Measurements from ENCODE around the gene TNN. TPM values are rescaled to one million over a fixed set of nuclear protein-coding genes. Genes with fewer than 3 reads are reported as not detected.

TNN gene
- total and polyA plus RNA-seq, 10 of the 15 experiments (the other 5 are each of a cell fraction or from before 2014, with no cell fraction given), result 0.05 to 0.17 (median 0.11) TPM

DNA sequence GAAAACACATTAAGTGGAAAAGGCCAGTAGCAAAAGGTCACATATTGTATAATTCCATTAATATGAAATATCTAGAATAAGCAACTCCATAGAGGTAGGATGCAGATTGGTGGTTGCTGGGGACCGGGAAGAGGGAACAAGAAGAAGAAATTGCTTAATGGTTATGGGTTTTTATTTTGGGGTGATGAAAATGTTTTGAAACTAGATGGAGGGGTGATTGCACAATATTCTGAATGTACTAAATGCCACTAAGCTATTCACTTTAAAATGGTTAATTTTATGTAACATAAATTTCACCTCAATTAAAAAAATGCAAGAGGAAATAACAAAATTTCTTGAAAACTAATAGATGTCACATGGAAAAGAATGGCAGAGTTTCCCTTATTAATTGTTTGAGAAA lies 118.3 kb downstream of the TNN start (continued):
- TF ChIP-seq, protein P1, sequence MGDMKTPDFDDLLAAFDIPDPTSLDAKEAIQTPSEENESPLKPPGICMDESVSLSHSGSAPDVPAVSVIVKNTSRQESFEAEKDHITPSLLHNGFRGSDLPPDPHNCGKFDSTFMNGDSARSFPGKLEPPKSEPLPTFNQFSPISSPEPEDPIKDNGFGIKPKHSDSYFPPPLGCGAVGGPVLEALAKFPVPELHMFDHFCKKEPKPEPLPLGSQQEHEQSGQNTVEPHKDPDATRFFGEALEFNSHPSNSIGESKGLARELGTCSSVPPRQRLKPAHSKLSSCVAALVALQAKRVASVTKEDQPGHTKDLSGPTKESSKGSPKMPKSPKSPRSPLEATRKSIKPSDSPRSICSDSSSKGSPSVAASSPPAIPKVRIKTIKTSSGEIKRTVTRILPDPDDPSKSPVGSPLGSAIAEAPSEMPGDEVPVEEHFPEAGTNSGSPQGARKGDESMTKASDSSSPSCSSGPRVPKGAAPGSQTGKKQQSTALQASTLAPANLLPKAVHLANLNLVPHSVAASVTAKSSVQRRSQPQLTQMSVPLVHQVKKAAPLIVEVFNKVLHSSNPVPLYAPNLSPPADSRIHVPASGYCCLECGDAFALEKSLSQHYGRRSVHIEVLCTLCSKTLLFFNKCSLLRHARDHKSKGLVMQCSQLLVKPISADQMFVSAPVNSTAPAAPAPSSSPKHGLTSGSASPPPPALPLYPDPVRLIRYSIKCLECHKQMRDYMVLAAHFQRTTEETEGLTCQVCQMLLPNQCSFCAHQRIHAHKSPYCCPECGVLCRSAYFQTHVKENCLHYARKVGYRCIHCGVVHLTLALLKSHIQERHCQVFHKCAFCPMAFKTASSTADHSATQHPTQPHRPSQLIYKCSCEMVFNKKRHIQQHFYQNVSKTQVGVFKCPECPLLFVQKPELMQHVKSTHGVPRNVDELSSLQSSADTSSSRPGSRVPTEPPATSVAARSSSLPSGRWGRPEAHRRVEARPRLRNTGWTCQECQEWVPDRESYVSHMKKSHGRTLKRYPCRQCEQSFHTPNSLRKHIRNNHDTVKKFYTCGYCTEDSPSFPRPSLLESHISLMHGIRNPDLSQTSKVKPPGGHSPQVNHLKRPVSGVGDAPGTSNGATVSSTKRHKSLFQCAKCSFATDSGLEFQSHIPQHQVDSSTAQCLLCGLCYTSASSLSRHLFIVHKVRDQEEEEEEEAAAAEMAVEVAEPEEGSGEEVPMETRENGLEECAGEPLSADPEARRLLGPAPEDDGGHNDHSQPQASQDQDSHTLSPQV (IDR thresholded peaks at IDR 0.05), result no peak

DNA sequence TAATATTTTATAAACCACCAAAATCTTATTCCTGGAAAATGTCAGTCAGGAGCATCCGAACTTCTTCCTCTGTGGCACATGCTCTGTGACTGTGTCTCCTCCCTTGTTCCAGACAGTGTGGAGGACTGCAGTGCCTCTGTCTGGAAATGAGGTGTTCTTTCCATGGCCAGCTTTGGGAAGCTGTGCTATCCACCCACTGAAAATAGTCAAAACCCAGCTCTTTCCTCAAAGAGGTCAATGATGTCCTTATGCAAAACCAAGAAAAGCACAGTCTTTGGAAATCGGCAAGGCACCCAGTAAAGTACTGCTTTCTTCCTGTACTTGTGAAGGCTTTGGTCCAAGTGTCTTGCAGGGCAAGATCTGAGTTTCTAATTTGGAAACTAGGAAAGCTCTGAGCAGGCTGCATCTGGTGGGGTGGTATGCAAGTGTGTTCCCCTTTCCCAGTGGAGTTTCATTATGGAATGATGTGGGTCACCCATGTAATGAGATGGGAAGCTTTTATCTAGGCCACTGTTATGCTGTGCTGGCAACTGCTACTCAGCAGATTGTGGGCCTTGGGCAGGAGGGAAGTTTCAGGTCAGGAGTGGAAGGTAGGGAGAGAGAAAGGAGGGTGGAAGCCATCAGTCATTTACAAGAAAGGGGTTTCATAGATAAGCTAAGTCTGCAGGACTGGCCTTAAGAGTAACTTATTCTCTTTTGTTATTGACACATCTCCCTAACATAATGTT lies 119.0 kb downstream of the TNN start:
- BruUV-seq (replicated peaks), result no TSS peak
- ChIA-PET RAD21 (ENCODE audit: unreplicated experiment) (interaction anchor here (1.0 to 6.2 kb wide), 5 partner anchors 30 to 157 kb away, joined by 3 to 58 read pairs (median 6); no protein-coding TSS in a partner anchor), SMC1A (ENCODE audit: uncharacterized antibody, unreplicated experiment) (interaction anchor here (1.1 to 5.6 kb wide), 12 partner anchors 9 to 132 kb away, joined by 3 to 47 read pairs (median 5); no protein-coding TSS in a partner anchor), POLR2A (interaction anchor here (0.8 to 1.3 kb wide), 4 partner anchors 12 to 18 kb away, joined by 3 read pairs; no protein-coding TSS in a partner anchor), CTCF (interaction anchor here (1.0 to 9.1 kb wide), 7 partner anchors 23 to 184 kb away, joined by 3 to 72 read pairs (median 26); no protein-coding TSS in a partner anchor)
- intact Hi-C loops (cut with micrococcal nuclease; ENCODE audit: unreplicated experiment) (no loop called here), in situ Hi-C loops (cut with MboI) (no loop called here)
- no peak overlapping the region for H2AFZ ChIP-seq (ENCODE audit: control insufficient read depth, low read depth, low read length)
- FAIRE-seq (no peak), ATAC-seq (no peak), DNase-seq (ENCODE audit: low read depth, low spot score) (no peak)
- peaks cover 58% of the 10 kb centered on the region for H3K79me2 ChIP-seq (ENCODE audit: control insufficient read depth, insufficient read depth, low read length)
- H3K27ac ChIP-seq (ENCODE audit: control insufficient read depth, insufficient read depth), result no peak overlapping the region
- no peaks in the 10 kb centered on the region for H4K20me1 ChIP-seq (ENCODE audit: control insufficient read depth, insufficient read depth)
- no peaks in the 10 kb centered on the region for H3K27me3 ChIP-seq (replicated peaks in 1 of 2; ENCODE audit: control insufficient read depth in 2 of 2, insufficient read depth in 2 of 2, low read length in 1 of 2)
- H3K4me3 ChIP-seq, result no peak overlapping the region
- no peaks in the 10 kb centered on the region for H3K9me3 ChIP-seq (replicated peaks; ENCODE audit: control insufficient read depth, insufficient read depth, low read length)
- WGBS (ENCODE audit: insufficient coverage, insufficient replicate concordance, low lambda C conversion rate, missing lambda C conversion rate), result 98% methylated on average over 2 of the region's 2 CpGs
- H3K4me2 ChIP-seq (ENCODE audit: control insufficient read depth, insufficient read depth), result peak overlapping the region; percentile 38; the same call in 1 of the 2 replicates
- H3K4me1 ChIP-seq (ENCODE audit: control insufficient read depth, insufficient read depth, low read length), result peaks cover 31% of the 10 kb centered on the region
- H3K36me3 ChIP-seq (ENCODE audit: control insufficient read depth in 2 of 2, insufficient read depth in 2 of 2, low read length in 1 of 2), result peaks cover 1 to 5% of the 10 kb centered on the region in 2 experiments; a peak in 3 of 4 replicates
- no peak overlapping the region for H3K9ac ChIP-seq (ENCODE audit: control insufficient read depth, insufficient read depth, low read length)
- no peak for TF ChIP-seq TBL1XR1 (IDR thresholded peaks at IDR 0.05; ENCODE audit: low read depth, low read length)
- TF ChIP-seq STAT1 (conservative IDR thresholded peaks at IDR 0.05), result no peak
- no peak for TF ChIP-seq MTA3 (IDR thresholded peaks at IDR 0.05; ENCODE audit: borderline replicate concordance, low read length)
- TF ChIP-seq BMI1 (IDR thresholded peaks at IDR 0.05; ENCODE audit: borderline replicate concordance), result no peak
- TF ChIP-seq, protein P2, sequence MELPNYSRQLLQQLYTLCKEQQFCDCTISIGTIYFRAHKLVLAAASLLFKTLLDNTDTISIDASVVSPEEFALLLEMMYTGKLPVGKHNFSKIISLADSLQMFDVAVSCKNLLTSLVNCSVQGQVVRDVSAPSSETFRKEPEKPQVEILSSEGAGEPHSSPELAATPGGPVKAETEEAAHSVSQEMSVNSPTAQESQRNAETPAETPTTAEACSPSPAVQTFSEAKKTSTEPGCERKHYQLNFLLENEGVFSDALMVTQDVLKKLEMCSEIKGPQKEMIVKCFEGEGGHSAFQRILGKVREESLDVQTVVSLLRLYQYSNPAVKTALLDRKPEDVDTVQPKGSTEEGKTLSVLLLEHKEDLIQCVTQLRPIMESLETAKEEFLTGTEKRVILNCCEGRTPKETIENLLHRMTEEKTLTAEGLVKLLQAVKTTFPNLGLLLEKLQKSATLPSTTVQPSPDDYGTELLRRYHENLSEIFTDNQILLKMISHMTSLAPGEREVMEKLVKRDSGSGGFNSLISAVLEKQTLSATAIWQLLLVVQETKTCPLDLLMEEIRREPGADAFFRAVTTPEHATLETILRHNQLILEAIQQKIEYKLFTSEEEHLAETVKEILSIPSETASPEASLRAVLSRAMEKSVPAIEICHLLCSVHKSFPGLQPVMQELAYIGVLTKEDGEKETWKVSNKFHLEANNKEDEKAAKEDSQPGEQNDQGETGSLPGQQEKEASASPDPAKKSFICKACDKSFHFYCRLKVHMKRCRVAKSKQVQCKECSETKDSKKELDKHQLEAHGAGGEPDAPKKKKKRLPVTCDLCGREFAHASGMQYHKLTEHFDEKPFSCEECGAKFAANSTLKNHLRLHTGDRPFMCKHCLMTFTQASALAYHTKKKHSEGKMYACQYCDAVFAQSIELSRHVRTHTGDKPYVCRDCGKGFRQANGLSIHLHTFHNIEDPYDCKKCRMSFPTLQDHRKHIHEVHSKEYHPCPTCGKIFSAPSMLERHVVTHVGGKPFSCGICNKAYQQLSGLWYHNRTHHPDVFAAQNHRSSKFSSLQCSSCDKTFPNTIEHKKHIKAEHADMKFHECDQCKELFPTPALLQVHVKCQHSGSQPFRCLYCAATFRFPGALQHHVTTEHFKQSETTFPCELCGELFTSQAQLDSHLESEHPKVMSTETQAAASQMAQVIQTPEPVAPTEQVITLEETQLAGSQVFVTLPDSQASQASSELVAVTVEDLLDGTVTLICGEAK (IDR thresholded peaks at IDR 0.05; ENCODE audit: borderline replicate concordance), result no peak
- no peak for TF ChIP-seq TARDBP (IDR thresholded peaks at IDR 0.05; ENCODE audit: borderline replicate concordance)
- TF ChIP-seq NR2C2 (IDR thresholded peaks at IDR 0.05; ENCODE audit: borderline replicate concordance, control insufficient read depth, insufficient read length, low read depth), result no peak
- TF ChIP-seq EGR1 (IDR thresholded peaks at IDR 0.05; ENCODE audit: borderline replicate concordance in 1 of 2, low read depth in 2 of 2, low read length in 2 of 2), result no peak
- no peak for TF ChIP-seq HDAC6 (IDR thresholded peaks at IDR 0.05; ENCODE audit: unreplicated experiment)
- TF ChIP-seq STAT3 (IDR thresholded peaks at IDR 0.05; ENCODE audit: low read depth, low read length), result no peak
- no peak for TF ChIP-seq MEF2B (IDR thresholded peaks at IDR 0.05; ENCODE audit: partially characterized antibody, poor library complexity, severe bottlenecking)
- no peak for TF ChIP-seq TCF3 (IDR thresholded peaks at IDR 0.05; ENCODE audit: borderline replicate concordance, insufficient read depth, low read depth, low read length)

Measured in GM12878 (cell line).